ENCODE measurements around the gene SIGLEC7.

Gene SIGLEC7

DNA sequence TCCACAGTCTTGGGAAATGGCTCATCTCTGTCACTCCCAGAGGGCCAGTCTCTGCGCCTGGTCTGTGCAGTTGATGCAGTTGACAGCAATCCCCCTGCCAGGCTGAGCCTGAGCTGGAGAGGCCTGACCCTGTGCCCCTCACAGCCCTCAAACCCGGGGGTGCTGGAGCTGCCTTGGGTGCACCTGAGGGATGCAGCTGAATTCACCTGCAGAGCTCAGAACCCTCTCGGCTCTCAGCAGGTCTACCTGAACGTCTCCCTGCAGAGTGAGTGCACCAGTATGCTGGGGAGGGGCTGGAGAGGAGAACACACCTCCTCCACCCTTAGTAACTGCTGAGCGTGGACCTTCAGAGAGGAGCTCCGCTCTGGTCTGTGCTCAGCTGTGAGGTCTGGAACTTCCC is 15.1 kb upstream of the SIGLEC7 start:
- H3K4me3 ChIP-seq (replicated peaks; ENCODE audit: low read depth, low read length) = no peak overlapping the region
- no peak for TF ChIP-seq CTCF (IDR thresholded peaks at IDR 0.05; ENCODE audit: low read depth, low read length, missing control alignments)
- DNase-seq (ENCODE audit: extremely low read depth, low read depth) = no peak

- TF ChIP-seq CTCF (IDR thresholded peaks at IDR 0.05; ENCODE audit: low read depth, low read length, missing control alignments) = no peak
- H3K4me3 ChIP-seq (replicated peaks; ENCODE audit: low read depth, low read length) = no peak overlapping the region
- no peak for DNase-seq (ENCODE audit: extremely low read depth, low read depth)
Observed at GRCh38 chr19:51127755-51128154, 14.3 kb upstream of the SIGLEC7 start.

- DNase-seq (ENCODE audit: extremely low read depth, low read depth) = no peak
- H3K4me3 ChIP-seq (replicated peaks; ENCODE audit: low read depth, low read length) = no peak overlapping the region
- TF ChIP-seq CTCF (IDR thresholded peaks at IDR 0.05; ENCODE audit: low read depth, low read length, missing control alignments) = no peak
Observed at GRCh38 chr19:51128227-51128626, 13.9 kb upstream of the SIGLEC7 start.

DNA sequence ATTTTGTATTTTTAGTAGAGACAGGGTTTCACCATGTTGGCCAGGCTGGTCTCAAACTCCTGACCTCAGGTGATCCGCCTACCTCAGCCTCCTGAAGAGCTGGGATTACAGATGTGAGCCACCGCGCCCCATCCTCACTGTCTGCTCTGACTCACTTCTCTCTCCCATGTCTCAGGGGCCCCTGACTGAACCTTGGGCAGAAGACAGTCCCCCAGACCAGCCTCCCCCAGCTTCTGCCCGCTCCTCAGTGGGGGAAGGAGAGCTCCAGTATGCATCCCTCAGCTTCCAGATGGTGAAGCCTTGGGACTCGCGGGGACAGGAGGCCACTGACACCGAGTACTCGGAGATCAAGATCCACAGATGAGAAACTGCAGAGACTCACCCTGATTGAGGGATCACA is 12.4 kb upstream of the SIGLEC7 start:
- DNase-seq (ENCODE audit: extremely low read depth, low read depth) = no peak
- no peak for TF ChIP-seq CTCF (IDR thresholded peaks at IDR 0.05; ENCODE audit: low read depth, low read length, missing control alignments)
- no peak overlapping the region for H3K4me3 ChIP-seq (replicated peaks; ENCODE audit: low read depth, low read length)

DNA sequence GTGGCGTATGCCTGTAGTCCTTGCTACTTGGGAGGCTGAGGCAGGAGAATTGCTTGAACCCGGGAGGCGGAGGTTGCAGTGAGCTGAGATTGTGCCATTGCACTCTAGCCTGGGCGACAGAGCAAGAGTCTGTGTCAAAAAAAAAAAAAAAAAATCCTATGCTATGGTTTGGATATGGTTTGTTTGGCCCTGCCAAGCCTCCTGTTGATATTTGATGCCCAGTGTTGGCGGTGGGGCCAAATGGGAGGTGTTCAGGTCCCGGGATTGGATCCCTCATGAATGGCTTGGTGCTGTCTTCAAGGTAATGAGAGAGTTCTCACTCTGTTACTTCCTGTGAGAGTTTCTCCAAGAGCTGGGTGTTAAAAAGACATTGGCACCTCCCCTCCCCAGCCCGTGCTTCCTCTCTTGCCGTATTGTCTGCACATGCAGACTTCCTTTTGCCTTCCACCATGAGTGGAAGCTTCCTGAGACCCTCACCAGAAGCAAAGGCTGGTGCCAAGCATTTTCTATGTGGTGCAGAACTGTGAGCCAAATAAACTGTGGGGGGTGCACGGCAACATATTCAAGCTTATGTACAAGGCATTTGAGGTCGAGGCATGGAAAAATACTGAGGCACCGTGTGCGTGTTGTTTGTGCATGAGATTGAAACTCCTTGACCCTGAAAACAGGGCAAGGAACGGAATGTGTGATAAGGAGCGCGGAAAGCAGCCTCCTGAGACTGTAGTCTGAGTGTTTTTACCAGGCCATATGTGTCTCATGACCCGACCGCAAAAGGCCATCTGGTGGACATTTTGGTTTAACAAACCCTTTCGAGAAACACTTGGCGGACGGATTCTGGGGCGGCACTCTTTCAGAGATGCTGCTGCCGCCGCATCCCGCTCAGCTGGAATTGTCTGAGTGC is 10.1 kb upstream of the SIGLEC7 start:
- no peak for TF ChIP-seq CTCF (IDR thresholded peaks at IDR 0.05; ENCODE audit: low read depth, low read length, missing control alignments)
- peak; percentile 21 for DNase-seq (ENCODE audit: extremely low read depth, low read depth)
- no peak overlapping the region for H3K4me3 ChIP-seq (replicated peaks; ENCODE audit: low read depth, low read length)

DNA sequence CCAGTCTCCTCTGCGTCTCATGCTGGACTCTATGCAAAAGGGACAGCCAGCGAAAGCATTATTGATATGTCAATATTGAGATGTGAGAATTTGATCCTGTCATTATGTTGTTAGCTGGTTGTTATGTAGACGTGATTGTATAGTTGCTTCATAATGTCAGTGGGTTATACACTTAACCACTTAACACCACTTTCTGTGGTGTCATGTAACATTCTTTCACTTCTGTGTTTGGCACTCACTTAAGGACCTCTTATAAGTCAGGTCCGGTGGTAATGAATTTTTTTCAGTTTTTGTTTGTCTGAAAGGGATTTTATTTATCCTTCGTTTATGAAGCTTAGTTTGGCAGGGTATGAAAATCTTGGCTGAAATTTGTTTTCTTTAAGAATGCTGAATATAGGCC is 7.1 kb upstream of the SIGLEC7 start:
- no peak for DNase-seq (ENCODE audit: extremely low read depth, low read depth)
- H3K4me3 ChIP-seq (replicated peaks; ENCODE audit: low read depth, low read length) = no peak overlapping the region
- TF ChIP-seq CTCF (IDR thresholded peaks at IDR 0.05; ENCODE audit: low read depth, low read length, missing control alignments) = no peak
